Left ventricle myocardium inferior (tissue), 1 donor: ENCODE results near the gene ZNF225. TPM values are rescaled to one million over a fixed set of nuclear protein-coding genes. Genes with fewer than 3 reads are reported as not detected.

Experiments used
- DNase-seq: peaks from one replicate; pipeline ENCODE4 v3.0.0-alpha.2; 2020
- H3K27ac ChIP-seq: fragments of 200-600 bp; replicated peaks from 2 replicates; pipeline ENCODE4 v1.8.0; 2021
- H3K27me3 ChIP-seq: fragments of 200-600 bp; 2 replicates; pipeline ENCODE4 v1.8.0; 2021; ENCODE audit warnings: low read depth
- H3K36me3 ChIP-seq: fragments of 200-600 bp; 2 replicates; pipeline ENCODE4 v1.8.0; 2021
- H3K4me1 ChIP-seq: fragments of 200-600 bp; 2 replicates; pipeline ENCODE4 v1.8.0; 2021
- H3K4me3 ChIP-seq: fragments of 200-600 bp; 2 replicates; pipeline ENCODE4 v1.8.0; 2021; ENCODE audit warnings: mild to moderate bottlenecking, moderate library complexity
- H3K9me3 ChIP-seq: fragments of 200-600 bp; replicated peaks from 2 replicates; pipeline ENCODE4 v1.8.0; 2021
- CTCF ChIP-seq: fragments of 200-600 bp; IDR thresholded peaks from 2 replicates; pipeline ENCODE4 v1.8.0; 2021; ENCODE audit warnings: antibody characterized with exemption, mild to moderate bottlenecking, borderline replicate concordance
- intact Hi-C: fragments of 100-400 bp; cut with micrococcal nuclease; formaldehyde crosslinking; loops from one replicate; pipeline ENCODE4 v1.11.0; 2022
- total RNA-seq: library from RNA; stranded (reverse); fragmentation: NEBNext Ultra II Directional; extraction: Animal tissue kit (Norgen Biotek cat#: 25700); gene quantifications from one replicate; pipeline ENCODE4 v1.2.1, GENCODE V29; 2021
- donor health status: DM: no; HTN: yes; CAD: no; lungs with severe emphysema.

ZNF225 gene
- total RNA-seq, 1 donor from 2014 or later, result 2.6 TPM

DNA sequence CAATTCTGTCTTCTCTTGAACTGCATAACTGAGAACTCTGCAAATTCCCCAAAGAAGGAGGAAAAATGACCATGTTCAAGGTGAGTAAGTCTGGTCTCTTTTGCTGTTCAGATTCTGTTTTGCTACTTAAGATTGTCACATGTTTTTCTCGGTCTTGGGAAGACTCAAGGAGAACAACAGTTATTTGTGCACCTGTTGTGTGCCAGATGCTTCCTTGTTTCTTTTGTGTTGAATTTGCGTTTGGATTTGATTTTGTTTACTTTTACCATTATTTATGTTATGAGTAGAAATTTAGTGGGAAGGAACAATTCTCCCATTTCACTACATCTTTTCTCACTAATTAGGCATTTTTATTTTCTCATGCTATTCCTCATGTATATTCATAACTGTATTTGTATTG lies 36.9 kb upstream of the ZNF225 start:
- H3K36me3 ChIP-seq, result peaks cover 50% of the 10 kb centered on the region
- H3K4me3 ChIP-seq, result no peak overlapping the region
- no peaks in the 10 kb centered on the region for H3K9me3 ChIP-seq
- intact Hi-C loops, result no loop called here
- no peaks in the 10 kb centered on the region for H3K27me3 ChIP-seq
- no peak for TF ChIP-seq CTCF
- peaks cover 20% of the 10 kb centered on the region for H3K4me1 ChIP-seq
- no peak overlapping the region for H3K27ac ChIP-seq
- DNase-seq, result no peak

GRCh38 chr19:44092108-44092507 lies 21.1 kb upstream of the ZNF225 start:
- TF ChIP-seq CTCF, result no peak
- intact Hi-C loops, result no loop called here
- H3K27me3 ChIP-seq, result no peaks in the 10 kb centered on the region
- no peak overlapping the region for H3K27ac ChIP-seq
- peaks cover 22% of the 10 kb centered on the region for H3K36me3 ChIP-seq
- H3K9me3 ChIP-seq, result no peaks in the 10 kb centered on the region
- DNase-seq, result no peak
- peaks cover 32% of the 10 kb centered on the region for H3K4me1 ChIP-seq
- no peak overlapping the region for H3K4me3 ChIP-seq

DNA sequence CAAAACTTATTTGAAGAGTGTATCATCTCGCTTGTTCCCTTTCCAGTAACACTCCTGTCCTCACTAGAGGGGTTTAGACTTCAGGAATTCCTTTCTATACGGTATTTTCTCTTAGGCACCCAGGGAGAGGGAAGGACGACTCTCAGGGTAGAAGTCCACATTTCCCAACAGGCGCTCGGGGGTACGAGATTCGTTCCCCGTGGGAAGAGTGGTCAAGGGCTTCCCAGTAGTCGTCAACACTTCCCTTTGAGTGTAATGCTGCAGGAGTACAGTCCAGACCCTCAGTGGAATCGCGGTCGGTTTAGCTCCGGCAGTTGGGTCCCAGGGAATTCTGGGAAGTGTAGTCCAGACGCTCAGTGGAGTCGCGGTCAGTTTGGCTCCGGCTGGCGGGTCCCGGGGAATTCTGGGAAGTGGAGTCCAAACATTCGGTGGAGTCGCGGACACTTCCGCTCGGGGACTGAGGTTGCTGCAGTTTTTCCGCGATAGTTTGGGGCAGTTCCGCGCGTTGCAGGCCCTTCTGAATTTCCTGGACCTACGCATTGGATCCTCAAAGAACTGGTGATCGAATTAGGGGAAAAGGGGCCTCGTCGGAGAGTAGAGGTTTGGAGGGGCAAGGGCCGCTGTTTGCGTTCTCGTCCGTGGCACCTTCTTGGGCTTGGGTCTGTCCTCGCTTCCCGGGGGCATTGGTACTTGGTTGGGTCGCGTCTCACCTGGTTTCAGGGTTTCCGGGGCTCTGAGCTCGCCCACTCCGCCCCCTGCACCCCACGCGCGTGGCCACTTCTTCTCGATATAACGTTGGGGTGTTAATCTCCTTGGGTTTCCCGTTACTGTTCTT lies 19.1 kb upstream of the ZNF225 start, which contains the start of gene ZNF224:
Gene ZNF224 (plus strand): TSS at position 431 of the 835 bp plus-strand sequence. CDS start 3,513 bp downstream, outside the sequence.
- Histone ChIP-seq H3K27me3 (no peaks in the 10 kb centered on the region), H3K4me1 (peaks cover 33% of the 10 kb centered on the region), H3K27ac (peak within 1 kb of the TSS; percentile 81), H3K36me3 (peaks cover 28% of the 10 kb centered on the region), H3K4me3 (peak within 1 kb of the TSS; percentile 84), H3K9me3 (no peaks in the 10 kb centered on the region)
- intact Hi-C loops, result no loop called here
- DNase-seq, result peak; percentile 90
- no peak for TF ChIP-seq CTCF

DNA sequence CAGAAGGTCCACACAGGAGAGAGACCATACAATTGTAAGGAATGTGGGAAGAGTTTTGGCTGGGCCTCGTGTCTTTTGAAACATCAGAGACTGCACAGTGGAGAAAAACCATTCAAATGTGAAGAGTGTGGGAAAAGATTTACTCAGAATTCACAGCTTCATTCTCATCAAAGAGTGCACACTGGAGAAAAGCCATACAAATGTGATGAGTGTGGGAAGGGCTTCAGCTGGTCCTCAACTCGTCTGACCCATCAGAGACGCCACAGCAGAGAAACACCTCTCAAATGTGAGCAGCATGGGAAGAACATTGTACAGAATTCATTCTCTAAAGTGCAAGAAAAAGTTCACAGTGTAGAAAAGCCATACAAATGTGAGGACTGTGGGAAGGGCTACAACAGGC lies 5.4 kb upstream of the ZNF225 start:
- no peak for TF ChIP-seq CTCF
- peaks cover 92% of the 10 kb centered on the region for H3K9me3 ChIP-seq
- H3K4me1 ChIP-seq, result peaks cover 11% of the 10 kb centered on the region
- DNase-seq, result no peak
- intact Hi-C loops, result no loop called here
- H3K4me3 ChIP-seq, result no peak overlapping the region
- no peaks in the 10 kb centered on the region for H3K27me3 ChIP-seq
- peaks cover 66% of the 10 kb centered on the region for H3K36me3 ChIP-seq
- no peak overlapping the region for H3K27ac ChIP-seq

GRCh38 chr19:44109458-44109857 lies 3.7 kb upstream of the ZNF225 start:
- peaks cover 49% of the 10 kb centered on the region for H3K36me3 ChIP-seq
- peaks cover 75% of the 10 kb centered on the region for H3K9me3 ChIP-seq

More at GRCh38 chr19:44109458-44109857, 3.7 kb upstream of the ZNF225 start:
- no peaks in the 10 kb centered on the region for H3K27me3 ChIP-seq
- H3K4me3 ChIP-seq, result no peak overlapping the region
- no peak for TF ChIP-seq CTCF
- no peak overlapping the region for H3K27ac ChIP-seq
- peaks cover 24% of the 10 kb centered on the region for H3K4me1 ChIP-seq
- no peak for DNase-seq
- intact Hi-C loops, result no loop called here
